ENCODE measurements around the gene SLC27A3. TPM values are rescaled to one million over a fixed set of nuclear protein-coding genes. Genes with fewer than 3 reads are reported as not detected.

Gene SLC27A3
- total and polyA plus RNA-seq, 10 of the 15 experiments (the other 5 are each of a cell fraction or from before 2014, with no cell fraction given): 2.6 to 18.1 (median 8.3) TPM

DNA sequence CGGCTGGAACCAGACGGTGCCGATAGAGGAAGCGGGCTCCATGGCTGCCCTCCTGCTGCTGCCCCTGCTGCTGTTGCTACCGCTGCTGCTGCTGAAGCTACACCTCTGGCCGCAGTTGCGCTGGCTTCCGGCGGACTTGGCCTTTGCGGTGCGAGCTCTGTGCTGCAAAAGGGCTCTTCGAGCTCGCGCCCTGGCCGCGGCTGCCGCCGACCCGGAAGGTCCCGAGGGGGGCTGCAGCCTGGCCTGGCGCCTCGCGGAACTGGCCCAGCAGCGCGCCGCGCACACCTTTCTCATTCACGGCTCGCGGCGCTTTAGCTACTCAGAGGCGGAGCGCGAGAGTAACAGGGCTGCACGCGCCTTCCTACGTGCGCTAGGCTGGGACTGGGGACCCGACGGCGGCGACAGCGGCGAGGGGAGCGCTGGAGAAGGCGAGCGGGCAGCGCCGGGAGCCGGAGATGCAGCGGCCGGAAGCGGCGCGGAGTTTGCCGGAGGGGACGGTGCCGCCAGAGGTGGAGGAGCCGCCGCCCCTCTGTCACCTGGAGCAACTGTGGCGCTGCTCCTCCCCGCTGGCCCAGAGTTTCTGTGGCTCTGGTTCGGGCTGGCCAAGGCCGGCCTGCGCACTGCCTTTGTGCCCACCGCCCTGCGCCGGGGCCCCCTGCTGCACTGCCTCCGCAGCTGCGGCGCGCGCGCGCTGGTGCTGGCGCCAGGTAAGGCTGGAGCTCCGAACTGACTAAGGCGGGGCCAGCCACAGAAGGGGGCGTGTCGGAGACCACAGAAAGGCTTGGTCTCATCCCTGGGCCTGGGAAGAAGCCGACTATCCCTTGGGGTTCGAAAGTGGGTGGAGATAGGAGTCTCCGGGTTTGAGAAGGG is 486 bp downstream of the SLC27A3 start (continued):
- TF ChIP-seq DPF2 (IDR thresholded peaks at IDR 0.05) (peak; percentile 76; the same call in 1 of the 2 replicates), SMAD5 (IDR thresholded peaks at IDR 0.05; ENCODE audit: low read depth) (no peak), NR2F1 (conservative IDR thresholded peaks at IDR 0.05) (peak; percentile 65)

DNA sequence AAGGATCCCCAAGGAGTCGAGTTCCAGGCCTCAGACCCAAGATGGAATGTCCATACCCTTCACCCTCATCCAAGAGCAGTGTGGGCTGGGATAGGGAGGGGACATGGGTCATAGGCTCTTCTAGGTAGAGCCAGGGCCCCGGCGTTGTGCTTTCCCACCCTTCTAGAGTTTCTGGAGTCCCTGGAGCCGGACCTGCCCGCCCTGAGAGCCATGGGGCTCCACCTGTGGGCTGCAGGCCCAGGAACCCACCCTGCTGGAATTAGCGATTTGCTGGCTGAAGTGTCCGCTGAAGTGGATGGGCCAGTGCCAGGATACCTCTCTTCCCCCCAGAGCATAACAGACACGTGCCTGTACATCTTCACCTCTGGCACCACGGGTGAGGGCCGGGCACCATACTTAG is 1.1 kb downstream of the SLC27A3 start:
- ATAC-seq (no peak), FAIRE-seq (no peak), DNase-seq (ENCODE audit: low read depth, low spot score) (no peak)
- H2AFZ ChIP-seq (ENCODE audit: control insufficient read depth, low read depth, low read length): peak overlapping the region; percentile 81
- H3K79me2 ChIP-seq (ENCODE audit: control insufficient read depth, insufficient read depth, low read length): no peaks in the 10 kb centered on the region
- no peaks in the 10 kb centered on the region for H3K9me3 ChIP-seq (replicated peaks; ENCODE audit: control insufficient read depth, insufficient read depth, low read length)
- in situ Hi-C loops (cut with MboI): no loop called here
- TF ChIP-seq SREBF2 (IDR thresholded peaks at IDR 0.05; ENCODE audit: low read length) (no peak), NR2F1 (conservative IDR thresholded peaks at IDR 0.05) (no peak), POU2F2 (IDR thresholded peaks at IDR 0.05; ENCODE audit: borderline replicate concordance, low read depth, low read length) (no peak), ASH2L (IDR thresholded peaks at IDR 0.05; ENCODE audit: borderline replicate concordance, low read depth) (no peak), MYB (IDR thresholded peaks at IDR 0.05; ENCODE audit: borderline replicate concordance, low read depth, low read length) (no peak), NRF1 (conservative IDR thresholded peaks at IDR 0.05; ENCODE audit: low read depth, low read length) (no peak), SP1 (IDR thresholded peaks at IDR 0.05; ENCODE audit: low read depth, low read length) (no peak), ZNF274 (IDR thresholded peaks at IDR 0.05; ENCODE audit: insufficient read depth, insufficient read length) (no peak), SMAD5 (IDR thresholded peaks at IDR 0.05; ENCODE audit: low read depth) (no peak), POLR2A (IDR thresholded peaks at IDR 0.05; ENCODE audit: low read depth, low read length) (no peak)
- TF ChIP-seq, protein P1, sequence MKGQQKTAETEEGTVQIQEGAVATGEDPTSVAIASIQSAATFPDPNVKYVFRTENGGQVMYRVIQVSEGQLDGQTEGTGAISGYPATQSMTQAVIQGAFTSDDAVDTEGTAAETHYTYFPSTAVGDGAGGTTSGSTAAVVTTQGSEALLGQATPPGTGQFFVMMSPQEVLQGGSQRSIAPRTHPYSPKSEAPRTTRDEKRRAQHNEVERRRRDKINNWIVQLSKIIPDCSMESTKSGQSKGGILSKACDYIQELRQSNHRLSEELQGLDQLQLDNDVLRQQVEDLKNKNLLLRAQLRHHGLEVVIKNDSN (IDR thresholded peaks at IDR 0.05; ENCODE audit: borderline replicate concordance, extremely low read length, insufficient read depth, low read depth, low read length): no peak
- TF ChIP-seq, protein P2, sequence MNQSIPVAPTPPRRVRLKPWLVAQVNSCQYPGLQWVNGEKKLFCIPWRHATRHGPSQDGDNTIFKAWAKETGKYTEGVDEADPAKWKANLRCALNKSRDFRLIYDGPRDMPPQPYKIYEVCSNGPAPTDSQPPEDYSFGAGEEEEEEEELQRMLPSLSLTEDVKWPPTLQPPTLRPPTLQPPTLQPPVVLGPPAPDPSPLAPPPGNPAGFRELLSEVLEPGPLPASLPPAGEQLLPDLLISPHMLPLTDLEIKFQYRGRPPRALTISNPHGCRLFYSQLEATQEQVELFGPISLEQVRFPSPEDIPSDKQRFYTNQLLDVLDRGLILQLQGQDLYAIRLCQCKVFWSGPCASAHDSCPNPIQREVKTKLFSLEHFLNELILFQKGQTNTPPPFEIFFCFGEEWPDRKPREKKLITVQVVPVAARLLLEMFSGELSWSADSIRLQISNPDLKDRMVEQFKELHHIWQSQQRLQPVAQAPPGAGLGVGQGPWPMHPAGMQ (IDR thresholded peaks at IDR 0.05; ENCODE audit: borderline replicate concordance): no peak
- ChIA-PET RAD21 (ENCODE audit: unreplicated experiment) (interaction anchor here (1.1 to 1.9 kb wide), 5 partner anchors 15 to 211 kb away, joined by 3 to 5 read pairs (median 4); partner anchors contain the start of gene INTS3), CTCF (interaction anchor here (0.6 to 1.2 kb wide), 3 partner anchors 20 to 211 kb away, joined by 3 to 4 read pairs (median 3); no protein-coding TSS in a partner anchor), SMC1A (ENCODE audit: uncharacterized antibody, unreplicated experiment) (interaction anchor here (0.6 kb wide), 1 partner anchor 21 kb away, joined by 3 read pairs; no protein-coding TSS in a partner anchor), POLR2A (interaction anchor here (0.6 to 1.6 kb wide), 3 partner anchors 12 to 438 kb away, joined by 3 read pairs; no protein-coding TSS in a partner anchor)
- no TSS peak for BruUV-seq (replicated peaks)
- peaks cover 7 to 18% of the 10 kb centered on the region in 2 experiments for H3K36me3 ChIP-seq (ENCODE audit: control insufficient read depth in 2 of 2, insufficient read depth in 2 of 2, low read length in 1 of 2)
- WGBS (ENCODE audit: insufficient coverage, insufficient replicate concordance, low lambda C conversion rate, missing lambda C conversion rate): 80% methylated on average over 10 of the region's 10 CpGs
- H3K4me1 ChIP-seq (ENCODE audit: control insufficient read depth, insufficient read depth, low read length): peaks cover 3% of the 10 kb centered on the region
- H3K27ac ChIP-seq (ENCODE audit: control insufficient read depth, insufficient read depth): no peak overlapping the region
- H3K4me3 ChIP-seq: peak overlapping the region; percentile 81
- peak overlapping the region; percentile 87 for H3K4me2 ChIP-seq (ENCODE audit: control insufficient read depth, insufficient read depth)
- peak overlapping the region; percentile 49; the same call in 1 of the 2 replicates for H3K9ac ChIP-seq (ENCODE audit: control insufficient read depth, insufficient read depth, low read length)
- H3K27me3 ChIP-seq (replicated peaks in 1 of 2; ENCODE audit: control insufficient read depth in 2 of 2, insufficient read depth in 2 of 2, low read length in 1 of 2): no peaks in the 10 kb centered on the region
- no peaks in the 10 kb centered on the region for H4K20me1 ChIP-seq (ENCODE audit: control insufficient read depth, insufficient read depth)
- intact Hi-C loops (cut with micrococcal nuclease; ENCODE audit: unreplicated experiment): no loop called here

Data from GM12878 (cell line).